Measurements from ENCODE around the gene LSM14A. TPM values are rescaled to one million over a fixed set of nuclear protein-coding genes. Genes with fewer than 3 reads are reported as not detected.

Gene LSM14A
- total and polyA plus RNA-seq, 2 donors (not counting 1 experiment from before 2014, with no cell fraction given): 82.2 to 97.8 TPM

DNA sequence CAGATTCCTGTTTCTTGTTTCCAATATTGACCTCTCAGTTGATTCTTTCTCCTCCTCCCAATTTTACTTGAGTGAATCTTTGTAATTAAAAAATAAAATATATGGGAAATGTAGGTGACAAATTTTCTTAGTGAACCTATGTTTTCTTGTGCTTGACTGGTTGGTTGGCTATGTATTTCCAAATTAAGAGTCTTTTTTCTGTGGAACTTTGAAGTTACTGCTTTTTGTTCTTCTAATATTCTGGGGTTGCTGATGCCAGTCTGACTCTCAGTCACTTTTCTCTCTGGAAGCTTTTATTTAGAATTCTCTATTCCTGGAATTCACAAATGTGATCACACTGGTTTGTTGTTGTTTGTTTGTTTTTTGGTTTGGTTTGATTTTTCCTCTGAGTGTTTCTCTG is 9.8 kb downstream of the LSM14A start:
- H3K27ac ChIP-seq (ENCODE audit: insufficient read depth, low read length): no peak overlapping the region
- peaks cover 9% of the 10 kb centered on the region for H4K20me1 ChIP-seq (ENCODE audit: control insufficient read depth, extremely low read depth, insufficient read depth, low read length)
- H3K36me3 ChIP-seq (ENCODE audit: control insufficient read depth, insufficient read depth, low read length): peaks cover 2% of the 10 kb centered on the region
- no peak overlapping the region for H2AFZ ChIP-seq (ENCODE audit: low read length)
- H3K9me3 ChIP-seq (ENCODE audit: control insufficient read depth, insufficient read depth, low read depth, low read length): no peaks in the 10 kb centered on the region
- DNase-seq (ENCODE audit: low read depth in 2 of 2): no peak
- H3K79me2 ChIP-seq (ENCODE audit: control insufficient read depth, insufficient read depth, low read length): peaks cover 98% of the 10 kb centered on the region
- peaks cover 7% of the 10 kb centered on the region for H3K4me1 ChIP-seq (ENCODE audit: control insufficient read depth, extremely low read depth, insufficient read depth, low read length)
- H3K9ac ChIP-seq (ENCODE audit: insufficient read depth, low read length): no peak overlapping the region
- H3K4me2 ChIP-seq (ENCODE audit: extremely low read depth, insufficient read depth, low read length): no peak overlapping the region
- H3K4me3 ChIP-seq (replicated peaks in 1 of 4; ENCODE audit: control extremely low read depth in 1 of 4, insufficient read depth in 1 of 4, low read depth in 3 of 4, low read length in 4 of 4): no peak overlapping the region
- TF ChIP-seq EZH2 (IDR thresholded peaks at IDR 0.05; ENCODE audit: low read length, missing control alignments): no peak
- TF ChIP-seq, protein P1, sequence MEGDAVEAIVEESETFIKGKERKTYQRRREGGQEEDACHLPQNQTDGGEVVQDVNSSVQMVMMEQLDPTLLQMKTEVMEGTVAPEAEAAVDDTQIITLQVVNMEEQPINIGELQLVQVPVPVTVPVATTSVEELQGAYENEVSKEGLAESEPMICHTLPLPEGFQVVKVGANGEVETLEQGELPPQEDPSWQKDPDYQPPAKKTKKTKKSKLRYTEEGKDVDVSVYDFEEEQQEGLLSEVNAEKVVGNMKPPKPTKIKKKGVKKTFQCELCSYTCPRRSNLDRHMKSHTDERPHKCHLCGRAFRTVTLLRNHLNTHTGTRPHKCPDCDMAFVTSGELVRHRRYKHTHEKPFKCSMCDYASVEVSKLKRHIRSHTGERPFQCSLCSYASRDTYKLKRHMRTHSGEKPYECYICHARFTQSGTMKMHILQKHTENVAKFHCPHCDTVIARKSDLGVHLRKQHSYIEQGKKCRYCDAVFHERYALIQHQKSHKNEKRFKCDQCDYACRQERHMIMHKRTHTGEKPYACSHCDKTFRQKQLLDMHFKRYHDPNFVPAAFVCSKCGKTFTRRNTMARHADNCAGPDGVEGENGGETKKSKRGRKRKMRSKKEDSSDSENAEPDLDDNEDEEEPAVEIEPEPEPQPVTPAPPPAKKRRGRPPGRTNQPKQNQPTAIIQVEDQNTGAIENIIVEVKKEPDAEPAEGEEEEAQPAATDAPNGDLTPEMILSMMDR (conservative IDR thresholded peaks at IDR 0.05 in 1 of 2, IDR thresholded peaks at IDR 0.05 in 1 of 2; ENCODE audit: low read depth in 1 of 2, low read length in 2 of 2): no peak
- no peaks in the 10 kb centered on the region for H3K27me3 ChIP-seq (ENCODE audit: control insufficient read depth, insufficient read depth, low read length)

DNA sequence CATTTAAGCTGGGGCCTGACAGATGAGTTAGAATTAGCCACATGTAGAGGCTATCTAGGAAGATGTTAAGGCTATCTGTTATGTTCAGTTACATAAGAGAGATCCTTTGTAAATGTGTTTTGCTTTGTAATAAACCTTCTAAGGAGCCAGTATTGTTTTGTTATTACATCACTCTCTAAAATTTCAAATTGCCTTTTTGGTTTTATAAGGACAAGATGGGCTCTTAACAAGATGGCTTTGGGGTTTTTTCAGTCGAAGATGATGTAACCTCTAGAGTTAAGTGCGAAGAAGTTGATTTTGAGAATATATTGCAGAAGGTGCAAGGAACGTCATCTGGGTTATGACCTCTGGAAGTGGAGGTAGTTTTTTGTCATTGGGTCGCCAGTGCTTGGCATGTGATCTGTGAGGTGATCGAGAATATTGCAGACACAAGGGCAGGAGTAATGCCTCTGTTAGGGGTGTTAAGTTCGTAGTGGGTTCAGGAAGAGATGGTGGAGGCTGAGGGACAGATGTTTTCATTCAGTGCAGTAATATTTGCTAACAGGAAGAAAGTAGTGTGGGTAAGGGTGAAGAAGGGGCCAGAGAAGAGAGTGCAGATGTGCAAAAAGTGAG is 12.7 kb downstream of the LSM14A start:
- DNase-seq (ENCODE audit: low read depth in 2 of 2): peak in 1 of 2 donors; percentile 25
- TF ChIP-seq, protein P1 (conservative IDR thresholded peaks at IDR 0.05 in 1 of 2, IDR thresholded peaks at IDR 0.05 in 1 of 2; ENCODE audit: low read depth in 1 of 2, low read length in 2 of 2): no peak
- no peaks in the 10 kb centered on the region for H3K36me3 ChIP-seq (ENCODE audit: control insufficient read depth, insufficient read depth, low read length)
- H3K4me2 ChIP-seq (ENCODE audit: extremely low read depth, insufficient read depth, low read length): peak overlapping the region; percentile 17
- peaks cover 98% of the 10 kb centered on the region for H3K79me2 ChIP-seq (ENCODE audit: control insufficient read depth, insufficient read depth, low read length)
- H3K4me3 ChIP-seq (replicated peaks in 1 of 4; ENCODE audit: control extremely low read depth in 1 of 4, insufficient read depth in 1 of 4, low read depth in 3 of 4, low read length in 4 of 4): no peak overlapping the region
- no peak overlapping the region for H2AFZ ChIP-seq (ENCODE audit: low read length)
- no peak overlapping the region for H3K9ac ChIP-seq (ENCODE audit: insufficient read depth, low read length)
- H3K27me3 ChIP-seq (ENCODE audit: control insufficient read depth, insufficient read depth, low read length): no peaks in the 10 kb centered on the region
- H3K27ac ChIP-seq (ENCODE audit: insufficient read depth, low read length): no peak overlapping the region
- peaks cover 5% of the 10 kb centered on the region for H4K20me1 ChIP-seq (ENCODE audit: control insufficient read depth, extremely low read depth, insufficient read depth, low read length)
- no peaks in the 10 kb centered on the region for H3K9me3 ChIP-seq (ENCODE audit: control insufficient read depth, insufficient read depth, low read depth, low read length)
- H3K4me1 ChIP-seq (ENCODE audit: control insufficient read depth, extremely low read depth, insufficient read depth, low read length): peaks cover 3% of the 10 kb centered on the region

DNA sequence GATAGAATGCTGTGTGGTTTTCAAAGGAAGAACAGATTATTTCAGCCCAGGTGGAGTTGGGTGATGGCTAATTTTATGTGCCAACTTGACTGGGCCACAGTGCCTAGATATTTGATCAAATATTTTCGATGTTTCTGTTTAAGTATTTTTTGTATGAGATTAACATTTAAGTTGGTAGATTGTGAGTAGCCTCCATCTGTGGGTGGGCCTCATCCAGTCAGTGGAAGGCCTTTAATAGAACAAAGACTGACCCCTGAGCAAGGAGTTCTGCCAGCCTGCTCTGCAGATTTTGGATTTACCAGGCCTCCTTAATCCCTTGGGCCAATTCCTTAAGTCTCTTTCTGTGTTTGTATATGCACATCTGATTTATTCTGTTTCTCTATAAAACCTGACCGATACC is 13.9 kb downstream of the LSM14A start:
- Histone ChIP-seq H3K4me3 (replicated peaks in 1 of 4; ENCODE audit: control extremely low read depth in 1 of 4, insufficient read depth in 1 of 4, low read depth in 3 of 4, low read length in 4 of 4) (no peak overlapping the region), H2AFZ (ENCODE audit: low read length) (no peak overlapping the region), H4K20me1 (ENCODE audit: control insufficient read depth, extremely low read depth, insufficient read depth, low read length) (peaks cover 7% of the 10 kb centered on the region), H3K27me3 (ENCODE audit: control insufficient read depth, insufficient read depth, low read length) (no peaks in the 10 kb centered on the region), H3K9ac (ENCODE audit: insufficient read depth, low read length) (no peak overlapping the region), H3K4me1 (ENCODE audit: control insufficient read depth, extremely low read depth, insufficient read depth, low read length) (peaks cover 3% of the 10 kb centered on the region), H3K4me2 (ENCODE audit: extremely low read depth, insufficient read depth, low read length) (no peak overlapping the region), H3K27ac (ENCODE audit: insufficient read depth, low read length) (no peak overlapping the region), H3K36me3 (ENCODE audit: control insufficient read depth, insufficient read depth, low read length) (no peaks in the 10 kb centered on the region), H3K79me2 (ENCODE audit: control insufficient read depth, insufficient read depth, low read length) (peaks cover 98% of the 10 kb centered on the region), H3K9me3 (ENCODE audit: control insufficient read depth, insufficient read depth, low read depth, low read length) (no peaks in the 10 kb centered on the region)
- no peak for TF ChIP-seq EZH2 (IDR thresholded peaks at IDR 0.05; ENCODE audit: low read length, missing control alignments)
- TF ChIP-seq, protein P1 (conservative IDR thresholded peaks at IDR 0.05 in 1 of 2, IDR thresholded peaks at IDR 0.05 in 1 of 2; ENCODE audit: low read depth in 1 of 2, low read length in 2 of 2): no peak
- DNase-seq (ENCODE audit: low read depth in 2 of 2): no peak
